Left ventricle myocardium inferior (tissue), 1 donor: ENCODE data around the gene SWAP70. TPM values are rescaled to one million over a fixed set of nuclear protein-coding genes. Genes with fewer than 3 reads are reported as not detected.
A peak's percentile ranks its signal among the peaks of the same experiment; 100 is the strongest.

Source experiments
- DNase-seq: peaks from one replicate; pipeline ENCODE4 v3.0.0-alpha.2; 2020
- H3K27ac ChIP-seq: fragments of 200-600 bp; replicated peaks from 2 replicates; pipeline ENCODE4 v1.8.0; 2021
- H3K27me3 ChIP-seq: fragments of 200-600 bp; 2 replicates; pipeline ENCODE4 v1.8.0; 2021; ENCODE audit warnings: low read depth
- H3K36me3 ChIP-seq: fragments of 200-600 bp; 2 replicates; pipeline ENCODE4 v1.8.0; 2021
- H3K4me1 ChIP-seq: fragments of 200-600 bp; 2 replicates; pipeline ENCODE4 v1.8.0; 2021
- H3K4me3 ChIP-seq: fragments of 200-600 bp; 2 replicates; pipeline ENCODE4 v1.8.0; 2021; ENCODE audit warnings: mild to moderate bottlenecking, moderate library complexity
- H3K9me3 ChIP-seq: fragments of 200-600 bp; replicated peaks from 2 replicates; pipeline ENCODE4 v1.8.0; 2021
- intact Hi-C: fragments of 100-400 bp; cut with micrococcal nuclease; formaldehyde crosslinking; loops from one replicate; pipeline ENCODE4 v1.11.0; 2022
- total RNA-seq: library from RNA; stranded (reverse); fragmentation: NEBNext Ultra II Directional; extraction: Animal tissue kit (Norgen Biotek cat#: 25700); gene quantifications from one replicate; pipeline ENCODE4 v1.2.1, GENCODE V29; 2021
- TF ChIP-seq, protein P1 (sequence below): fragments of 200-600 bp; IDR thresholded peaks from 2 replicates; pipeline ENCODE4 v1.8.0; 2021; ENCODE audit warnings: antibody characterized with exemption, mild to moderate bottlenecking, borderline replicate concordance
- donor health status: DM: no; HTN: yes; CAD: no; lungs with severe emphysema.

SWAP70 gene
- total RNA-seq, 1 donor from 2014 or later, result 20.6 TPM

- intact Hi-C loops, result no loop called here
- H3K9me3 ChIP-seq, result no peaks in the 10 kb centered on the region
- H3K27ac ChIP-seq, result peak overlapping the region; percentile 43
- H3K36me3 ChIP-seq, result peaks cover 22% of the 10 kb centered on the region
- DNase-seq, result no peak
- no peak overlapping the region for H3K4me3 ChIP-seq
- no peaks in the 10 kb centered on the region for H3K27me3 ChIP-seq
- TF ChIP-seq, protein P1, sequence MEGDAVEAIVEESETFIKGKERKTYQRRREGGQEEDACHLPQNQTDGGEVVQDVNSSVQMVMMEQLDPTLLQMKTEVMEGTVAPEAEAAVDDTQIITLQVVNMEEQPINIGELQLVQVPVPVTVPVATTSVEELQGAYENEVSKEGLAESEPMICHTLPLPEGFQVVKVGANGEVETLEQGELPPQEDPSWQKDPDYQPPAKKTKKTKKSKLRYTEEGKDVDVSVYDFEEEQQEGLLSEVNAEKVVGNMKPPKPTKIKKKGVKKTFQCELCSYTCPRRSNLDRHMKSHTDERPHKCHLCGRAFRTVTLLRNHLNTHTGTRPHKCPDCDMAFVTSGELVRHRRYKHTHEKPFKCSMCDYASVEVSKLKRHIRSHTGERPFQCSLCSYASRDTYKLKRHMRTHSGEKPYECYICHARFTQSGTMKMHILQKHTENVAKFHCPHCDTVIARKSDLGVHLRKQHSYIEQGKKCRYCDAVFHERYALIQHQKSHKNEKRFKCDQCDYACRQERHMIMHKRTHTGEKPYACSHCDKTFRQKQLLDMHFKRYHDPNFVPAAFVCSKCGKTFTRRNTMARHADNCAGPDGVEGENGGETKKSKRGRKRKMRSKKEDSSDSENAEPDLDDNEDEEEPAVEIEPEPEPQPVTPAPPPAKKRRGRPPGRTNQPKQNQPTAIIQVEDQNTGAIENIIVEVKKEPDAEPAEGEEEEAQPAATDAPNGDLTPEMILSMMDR, result no peak
- peaks cover 30% of the 10 kb centered on the region for H3K4me1 ChIP-seq
Measured at GRCh38 chr11:9775398-9775779, 111.5 kb downstream of the SWAP70 start.

- Histone ChIP-seq H3K9me3 (no peaks in the 10 kb centered on the region), H3K27ac (no peak overlapping the region), H3K4me1 (peaks cover 22% of the 10 kb centered on the region), H3K36me3 (peaks cover 30% of the 10 kb centered on the region), H3K27me3 (no peaks in the 10 kb centered on the region), H3K4me3 (no peak overlapping the region)
- no peak for DNase-seq
- intact Hi-C loops, result no loop called here
- TF ChIP-seq, protein P1, result no peak
Measured at GRCh38 chr11:9776203-9776602, 112.3 kb downstream of the SWAP70 start.

- intact Hi-C loops, result no loop called here
- DNase-seq, result no peak
- Histone ChIP-seq H3K27ac (no peak overlapping the region), H3K4me1 (peaks cover 14% of the 10 kb centered on the region), H3K4me3 (no peak overlapping the region), H3K9me3 (no peaks in the 10 kb centered on the region), H3K27me3 (no peaks in the 10 kb centered on the region), H3K36me3 (peaks cover 37% of the 10 kb centered on the region)
- TF ChIP-seq, protein P1, result no peak
Measured at GRCh38 chr11:9777066-9777465, 113.2 kb downstream of the SWAP70 start.

DNA sequence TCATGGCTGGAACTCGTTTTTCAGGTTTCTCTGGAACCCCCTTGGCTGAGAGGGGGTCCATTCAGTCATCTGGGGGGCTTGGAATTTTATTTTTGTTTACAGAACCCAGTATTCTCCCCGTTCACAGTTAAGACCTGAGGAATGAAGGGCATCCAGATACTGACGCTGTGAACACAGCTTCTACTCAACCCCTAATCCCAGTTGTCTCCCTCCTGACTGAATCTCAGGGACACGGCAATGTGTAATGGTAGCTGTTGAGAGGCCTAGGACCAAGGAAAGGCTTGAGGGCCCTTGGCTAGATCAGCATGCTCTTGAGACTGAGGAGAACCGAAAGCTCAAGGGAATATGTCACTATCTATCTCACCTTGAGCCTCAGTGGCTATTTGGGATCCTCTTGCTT, 113.6 kb downstream of the SWAP70 start:
- intact Hi-C loops, result no loop called here
- no peak for DNase-seq
- no peaks in the 10 kb centered on the region for H3K9me3 ChIP-seq
- peaks cover 41% of the 10 kb centered on the region for H3K36me3 ChIP-seq
- no peak overlapping the region for H3K4me3 ChIP-seq
- H3K27me3 ChIP-seq, result no peaks in the 10 kb centered on the region
- peaks cover 14% of the 10 kb centered on the region for H3K4me1 ChIP-seq
- TF ChIP-seq, protein P1, result no peak
- H3K27ac ChIP-seq, result no peak overlapping the region

DNA sequence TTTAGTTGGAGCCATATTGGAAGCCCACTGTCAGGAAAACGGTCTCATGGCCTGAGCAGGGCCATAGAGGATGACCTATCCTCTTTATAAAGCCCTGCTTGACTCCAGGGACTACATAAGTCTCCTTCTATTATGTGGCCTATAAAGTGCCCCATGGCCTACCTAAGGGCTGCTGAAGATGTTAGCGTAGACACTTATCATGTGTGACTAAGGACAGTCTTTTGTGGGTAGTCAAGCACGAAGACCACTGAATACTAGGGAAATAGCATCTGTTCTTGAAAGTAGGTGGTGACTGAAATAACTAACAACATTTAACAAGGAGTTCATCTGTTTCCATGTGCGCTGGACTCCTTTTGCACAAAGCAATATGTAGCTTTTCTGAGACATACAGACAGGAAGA, 117.1 kb downstream of the SWAP70 start:
- Histone ChIP-seq H3K4me1 (peaks cover 17% of the 10 kb centered on the region), H3K4me3 (no peak overlapping the region), H3K27me3 (no peaks in the 10 kb centered on the region), H3K27ac (no peak overlapping the region), H3K36me3 (peaks cover 71% of the 10 kb centered on the region), H3K9me3 (no peaks in the 10 kb centered on the region)
- TF ChIP-seq, protein P1, result no peak
- intact Hi-C loops, result no loop called here
- DNase-seq, result no peak

DNA sequence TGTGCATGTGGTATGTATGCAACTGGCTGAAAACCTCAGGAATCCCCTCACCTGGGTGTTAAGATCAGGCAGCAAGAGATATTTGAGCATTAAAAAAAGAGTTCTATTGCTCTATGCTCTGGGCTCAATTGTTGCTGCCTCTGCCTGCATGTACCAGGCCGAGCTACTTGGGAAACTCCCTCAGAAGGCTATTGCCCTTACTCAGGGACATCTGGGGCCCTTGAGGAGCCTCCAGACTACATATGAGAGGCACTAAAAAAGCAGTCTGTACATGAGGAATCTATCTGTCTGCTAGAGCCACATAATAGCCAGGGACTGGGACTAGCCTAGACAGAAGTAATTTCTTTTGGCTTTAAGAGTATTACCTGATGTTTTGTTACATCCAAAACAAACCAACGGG, 120.1 kb downstream of the SWAP70 start:
- H3K27ac ChIP-seq, result peak overlapping the region; percentile 68
- intact Hi-C loops, result no loop called here

More for the DNA sequence above, 120.1 kb downstream of the SWAP70 start:
- Histone ChIP-seq H3K9me3 (no peaks in the 10 kb centered on the region), H3K4me3 (no peak overlapping the region), H3K4me1 (peaks cover 29% of the 10 kb centered on the region), H3K27me3 (no peaks in the 10 kb centered on the region), H3K36me3 (peaks cover 90% of the 10 kb centered on the region)
- no peak for DNase-seq
- TF ChIP-seq, protein P1, result no peak
